ENCODE results near the gene IGF2BP2. TPM values are rescaled to one million over a fixed set of nuclear protein-coding genes. Genes with fewer than 3 reads are reported as not detected.
A peak's percentile ranks its signal among the peaks of the same experiment; 100 is the strongest.
"Not testable (repeated sequence)": the region's sequence is repeated elsewhere in the genome, so short reads cannot be mapped to it uniquely, and the experiment has no call there.

Gene IGF2BP2
- polyA plus RNA-seq, 1 experiment, result 9.9 TPM

DNA sequence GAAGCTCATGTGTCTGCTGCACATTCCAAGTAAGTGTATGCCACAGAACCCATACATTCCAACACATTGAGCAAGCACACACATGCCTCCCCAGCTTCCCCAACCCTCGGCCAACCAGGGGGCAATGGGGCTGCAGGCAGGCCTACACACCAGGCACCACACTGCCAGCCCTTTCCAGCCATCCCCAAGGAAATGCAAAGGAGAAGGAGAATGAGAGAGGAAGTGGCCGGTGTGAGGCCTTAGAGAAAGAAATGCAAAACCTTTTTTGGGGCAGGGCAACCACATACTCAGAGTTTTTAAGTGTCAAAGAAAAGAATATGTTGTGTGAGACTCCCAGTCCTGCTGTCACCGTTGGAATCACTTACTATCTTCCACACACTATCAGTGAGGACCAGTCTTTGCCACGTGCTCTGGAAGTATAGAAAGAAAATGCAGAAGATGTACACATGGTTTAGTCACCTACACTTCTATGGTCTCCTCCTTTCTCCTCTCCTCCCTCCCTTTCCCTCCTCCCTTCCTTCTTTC, 11.1 kb downstream of the IGF2BP2 start:
- DNase-seq (ENCODE audit: low read depth, low spot score), result peak; percentile 63
- Histone ChIP-seq H3K27me3 (ENCODE audit: control insufficient read depth, insufficient read depth, low read length) (no peaks in the 10 kb centered on the region), H3K27ac (ENCODE audit: low read depth, low read length) (peak overlapping the region; percentile 80), H3K4me3 (ENCODE audit: low read depth, low read length) (no peak overlapping the region), H3K9me3 (ENCODE audit: control insufficient read depth, insufficient read depth, low read length) (no peaks in the 10 kb centered on the region)
- POLR2A ChIA-PET, result interaction anchor here (0.5 to 1.5 kb wide), 11 partner anchors 8 to 155 kb away, joined by 3 to 8 read pairs (median 3); partner anchors contain the start of gene IGF2BP2
- CTCF ChIA-PET, result interaction anchor here (0.7 to 2.1 kb wide), 4 partner anchors 9 to 155 kb away, joined by 3 to 9 read pairs (median 5); no protein-coding TSS in a partner anchor
- no peak for TF ChIP-seq CTCF (IDR thresholded peaks at IDR 0.05; ENCODE audit: low read depth, low read length)

DNA sequence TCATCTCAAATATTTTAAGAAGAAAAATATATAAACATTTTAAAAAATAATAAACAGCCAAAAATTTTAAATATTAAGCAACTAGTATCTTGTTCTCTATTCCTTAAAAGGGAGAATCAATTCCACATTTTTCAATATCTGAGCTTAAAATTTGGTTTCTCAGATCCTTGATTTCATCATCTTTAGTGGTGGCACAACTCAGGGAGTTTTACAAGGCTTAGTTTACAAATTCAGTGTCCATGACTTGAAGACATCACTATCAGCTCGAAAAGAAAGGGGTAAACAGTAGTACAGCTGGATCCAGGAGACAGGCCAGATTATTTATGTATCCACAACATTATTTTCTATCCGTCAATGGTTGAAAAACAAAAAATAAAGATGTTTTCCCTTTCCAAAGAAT, 11.6 kb downstream of the IGF2BP2 start:
- Histone ChIP-seq H3K27me3 (ENCODE audit: control insufficient read depth, insufficient read depth, low read length) (no peaks in the 10 kb centered on the region), H3K9me3 (ENCODE audit: control insufficient read depth, insufficient read depth, low read length) (no peaks in the 10 kb centered on the region), H3K27ac (ENCODE audit: low read depth, low read length) (peak overlapping the region; percentile 80), H3K4me3 (ENCODE audit: low read depth, low read length) (no peak overlapping the region)
- no peak for DNase-seq (ENCODE audit: low read depth, low spot score)
- CTCF ChIA-PET, result interaction anchor here (1.0 to 2.1 kb wide), 3 partner anchors 10 to 153 kb away, joined by 3 to 9 read pairs (median 7); no protein-coding TSS in a partner anchor
- POLR2A ChIA-PET, result interaction anchor here (0.5 to 1.5 kb wide), 11 partner anchors 9 to 154 kb away, joined by 3 to 8 read pairs (median 3); partner anchors contain the start of gene IGF2BP2
- no peak for TF ChIP-seq CTCF (IDR thresholded peaks at IDR 0.05; ENCODE audit: low read depth, low read length)

- POLR2A ChIA-PET, result interaction anchor here (0.7 kb wide), 1 partner anchor 119 kb away, joined by 5 read pairs; no protein-coding TSS in a partner anchor
- Histone ChIP-seq H3K27ac (ENCODE audit: low read depth, low read length) (no peak overlapping the region), H3K27me3 (ENCODE audit: control insufficient read depth, insufficient read depth, low read length) (no peaks in the 10 kb centered on the region), H3K9me3 (ENCODE audit: control insufficient read depth, insufficient read depth, low read length) (no peaks in the 10 kb centered on the region; the same call in none of the 2 replicates), H3K4me3 (ENCODE audit: low read depth, low read length) (no peak overlapping the region)
- CTCF ChIA-PET, result interaction anchor here (0.6 to 2.2 kb wide), 5 partner anchors 39 to 147 kb away, joined by 3 to 11 read pairs (median 5); no protein-coding TSS in a partner anchor
- DNase-seq (ENCODE audit: low read depth, low spot score), result no peak
- no peak for TF ChIP-seq CTCF (IDR thresholded peaks at IDR 0.05; ENCODE audit: low read depth, low read length)
Measured at GRCh38 chr3:185807445-185808068, 17.3 kb downstream of the IGF2BP2 start.

DNA sequence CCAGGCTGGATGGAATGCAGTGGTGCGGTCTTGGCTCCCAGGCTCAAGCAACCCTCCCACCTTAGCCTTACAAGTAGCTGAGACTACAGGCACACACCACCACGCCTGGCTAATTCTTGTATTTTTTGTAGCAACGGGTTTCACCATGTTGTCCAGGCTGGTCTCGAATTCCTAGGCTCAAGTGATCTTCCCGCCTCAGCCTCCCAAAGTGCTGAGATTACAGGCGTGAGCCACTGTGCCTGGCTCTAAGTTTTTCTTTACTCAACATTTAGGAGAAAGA, 26.1 kb downstream of the IGF2BP2 start:
- not testable (repeated sequence) for H3K9me3 ChIP-seq (ENCODE audit: control insufficient read depth, insufficient read depth, low read length); DNase-seq (ENCODE audit: low read depth, low spot score); H3K4me3 ChIP-seq (ENCODE audit: low read depth, low read length); H3K27me3 ChIP-seq (ENCODE audit: control insufficient read depth, insufficient read depth, low read length); H3K27ac ChIP-seq (ENCODE audit: low read depth, low read length)
- CTCF ChIA-PET, result interaction anchor here (0.7 kb wide), 1 partner anchor 31 kb away, joined by 3 read pairs; no protein-coding TSS in a partner anchor
- POLR2A ChIA-PET, result interaction anchor here (1.2 kb wide), 1 partner anchor 81 kb away, joined by 3 read pairs; no protein-coding TSS in a partner anchor

- Histone ChIP-seq H3K4me3 (ENCODE audit: low read depth, low read length) (no peak overlapping the region), H3K27ac (ENCODE audit: low read depth, low read length) (no peak overlapping the region), H3K9me3 (ENCODE audit: control insufficient read depth, insufficient read depth, low read length) (no peaks in the 10 kb centered on the region), H3K27me3 (ENCODE audit: control insufficient read depth, insufficient read depth, low read length) (no peaks in the 10 kb centered on the region)
- no peak for DNase-seq (ENCODE audit: low read depth, low spot score)
- no peak for TF ChIP-seq CTCF (IDR thresholded peaks at IDR 0.05; ENCODE audit: low read depth, low read length)
- ChIA-PET CTCF (interaction anchor here (1.4 to 2.6 kb wide), 2 partner anchors 30 to 138 kb away, joined by 7 to 17 read pairs; no protein-coding TSS in a partner anchor), POLR2A (interaction anchor here (1.2 kb wide), 1 partner anchor 80 kb away, joined by 3 read pairs; no protein-coding TSS in a partner anchor)
Measured at GRCh38 chr3:185797993-185798830, 26.6 kb downstream of the IGF2BP2 start.

Data from AG04450 (cell line).